Measurements from ENCODE around the gene TPCN1. TPM values are rescaled to one million over a fixed set of nuclear protein-coding genes. Genes with fewer than 3 reads are reported as not detected.

TPCN1 gene
- total RNA-seq, 1 experiment from 2014 or later, result 32.7 TPM

- H3K9me3 Mint-ChIP-seq, result no peaks in the 10 kb centered on the region
- H3K36me3 Mint-ChIP-seq, result peaks cover 15% of the 10 kb centered on the region
- DNase-seq (ENCODE audit: low spot score) (no peak), ATAC-seq (no peak)
- H3K27me3 Mint-ChIP-seq (ENCODE audit: low read depth), result peaks cover 18% of the 10 kb centered on the region
- CTCF ChIA-PET, result interaction anchor here (0.7 to 2.3 kb wide), 7 partner anchors 8 to 341 kb away, joined by 3 to 19 read pairs (median 3); no protein-coding TSS in a partner anchor
- no peak for TF ChIP-seq STAT6 (CRISPR knock-in tag; conservative IDR thresholded peaks at IDR 0.05; ENCODE audit: low read depth)
- TF ChIP-seq ZNF121 (CRISPR knock-in tag; IDR thresholded peaks at IDR 0.05), result 0 out of 2 replicates have a peak, but pooled peaks have one; percentile 15
- peaks cover 26% of the 10 kb centered on the region for H3K4me1 Mint-ChIP-seq
- H3K4me3 Mint-ChIP-seq, result peak overlapping the region; percentile 91
- no peak overlapping the region for H3K27ac Mint-ChIP-seq
- POLR2A ChIA-PET, result interaction anchor here (1.0 to 1.6 kb wide), 2 partner anchors 10 to 23 kb away, joined by 3 read pairs; no protein-coding TSS in a partner anchor
These were observed 112.9 kb downstream of the TPCN1 start for GRCh38 chr12:113333877-113334785.

DNA sequence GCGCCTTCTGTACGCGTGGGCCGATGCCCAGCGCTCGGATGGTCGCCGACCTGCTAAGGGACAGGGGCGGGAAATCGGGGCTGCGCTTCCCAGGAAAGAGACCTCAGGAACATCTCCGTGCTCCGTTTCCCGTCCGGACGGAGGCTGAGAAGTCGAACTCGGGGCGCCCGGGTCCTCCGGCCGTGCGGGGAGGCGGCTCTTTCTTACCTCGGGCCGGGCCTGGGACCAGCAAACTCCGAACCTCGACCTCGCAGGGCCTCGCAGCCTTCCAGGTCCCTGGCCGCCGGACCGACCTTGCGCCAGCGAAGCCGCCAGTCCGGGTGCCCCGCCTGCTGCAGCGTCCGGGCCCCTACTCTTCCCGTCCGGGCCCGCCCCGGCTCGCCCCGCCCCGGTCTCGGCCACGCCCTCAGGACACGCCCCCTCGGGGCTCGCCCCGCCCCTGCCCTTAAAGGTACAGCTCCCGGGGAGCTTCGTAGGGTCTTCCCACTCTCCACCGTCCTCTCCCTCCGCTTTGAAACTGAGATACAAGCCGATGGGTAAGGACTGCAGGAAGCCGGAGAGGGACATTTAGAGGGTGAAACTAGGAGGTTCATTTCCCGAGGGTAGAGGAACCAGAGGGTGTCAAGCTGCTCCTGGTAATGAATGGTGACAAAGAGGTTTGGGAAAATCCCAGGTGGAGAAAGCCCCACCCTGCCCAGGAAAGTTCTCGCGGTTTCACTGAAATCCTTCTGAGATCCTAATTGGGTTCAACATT, 113.7 kb downstream of the TPCN1 start, which contains the start of gene SLC8B1:
TSS of gene SLC8B1 (minus strand) at position 324 of the 754 bp plus-strand sequence. CDS start 2,231 bp downstream, outside the sequence.
- ATAC-seq (peak; percentile 96), DNase-seq (ENCODE audit: low spot score) (peak; percentile 92)
- Mint-ChIP-seq H3K27me3 (ENCODE audit: low read depth) (peaks cover 18% of the 10 kb centered on the region), H3K9me3 (no peaks in the 10 kb centered on the region), H3K4me3 (peak within 1 kb of the TSS; percentile 91), H3K4me1 (peaks cover 26% of the 10 kb centered on the region), H3K27ac (no peak within 1 kb of the TSS), H3K36me3 (peaks cover 15% of the 10 kb centered on the region)
- ChIA-PET POLR2A (interaction anchor here (0.6 to 1.6 kb wide), 5 partner anchors 9 to 114 kb away, joined by 3 to 5 read pairs (median 3); partner anchors contain the start of gene TPCN1), CTCF (interaction anchor here (0.6 to 1.5 kb wide), 8 partner anchors 8 to 715 kb away, joined by 3 to 19 read pairs (median 3); no protein-coding TSS in a partner anchor)
- TF ChIP-seq SP1 (CRISPR knock-in tag; conservative IDR thresholded peaks at IDR 0.05) (peak; percentile 96), ETV6 (CRISPR knock-in tag; IDR thresholded peaks at IDR 0.05) (0 out of 2 replicates have a peak, but pooled peaks have one; percentile 24), ARID4B (CRISPR knock-in tag; IDR thresholded peaks at IDR 0.05; ENCODE audit: borderline replicate concordance) (peak; percentile 57; the same call in 1 of the 2 replicates), CREM (CRISPR knock-in tag; IDR thresholded peaks at IDR 0.05) (0 out of 2 replicates have a peak, but pooled peaks have one; percentile 28), OVOL2 (CRISPR knock-in tag; IDR thresholded peaks at IDR 0.05; ENCODE audit: borderline replicate concordance) (no peak), ZBTB43 (CRISPR knock-in tag; IDR thresholded peaks at IDR 0.05) (peak; percentile 76), USF2 (CRISPR knock-in tag; IDR thresholded peaks at IDR 0.05) (0 out of 2 replicates have a peak, but pooled peaks have one; percentile 14), MYBL2 (CRISPR knock-in tag; IDR thresholded peaks at IDR 0.05) (peak; percentile 51; the same call in 1 of the 2 replicates)
- TF ChIP-seq, protein P1, sequence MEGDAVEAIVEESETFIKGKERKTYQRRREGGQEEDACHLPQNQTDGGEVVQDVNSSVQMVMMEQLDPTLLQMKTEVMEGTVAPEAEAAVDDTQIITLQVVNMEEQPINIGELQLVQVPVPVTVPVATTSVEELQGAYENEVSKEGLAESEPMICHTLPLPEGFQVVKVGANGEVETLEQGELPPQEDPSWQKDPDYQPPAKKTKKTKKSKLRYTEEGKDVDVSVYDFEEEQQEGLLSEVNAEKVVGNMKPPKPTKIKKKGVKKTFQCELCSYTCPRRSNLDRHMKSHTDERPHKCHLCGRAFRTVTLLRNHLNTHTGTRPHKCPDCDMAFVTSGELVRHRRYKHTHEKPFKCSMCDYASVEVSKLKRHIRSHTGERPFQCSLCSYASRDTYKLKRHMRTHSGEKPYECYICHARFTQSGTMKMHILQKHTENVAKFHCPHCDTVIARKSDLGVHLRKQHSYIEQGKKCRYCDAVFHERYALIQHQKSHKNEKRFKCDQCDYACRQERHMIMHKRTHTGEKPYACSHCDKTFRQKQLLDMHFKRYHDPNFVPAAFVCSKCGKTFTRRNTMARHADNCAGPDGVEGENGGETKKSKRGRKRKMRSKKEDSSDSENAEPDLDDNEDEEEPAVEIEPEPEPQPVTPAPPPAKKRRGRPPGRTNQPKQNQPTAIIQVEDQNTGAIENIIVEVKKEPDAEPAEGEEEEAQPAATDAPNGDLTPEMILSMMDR (IDR thresholded peaks at IDR 0.05), result no peak
- TF ChIP-seq, protein P2, sequence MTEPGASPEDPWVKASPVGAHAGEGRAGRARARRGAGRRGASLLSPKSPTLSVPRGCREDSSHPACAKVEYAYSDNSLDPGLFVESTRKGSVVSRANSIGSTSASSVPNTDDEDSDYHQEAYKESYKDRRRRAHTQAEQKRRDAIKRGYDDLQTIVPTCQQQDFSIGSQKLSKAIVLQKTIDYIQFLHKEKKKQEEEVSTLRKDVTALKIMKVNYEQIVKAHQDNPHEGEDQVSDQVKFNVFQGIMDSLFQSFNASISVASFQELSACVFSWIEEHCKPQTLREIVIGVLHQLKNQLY (CRISPR knock-in tag; IDR thresholded peaks at IDR 0.05), result no peak
- TF ChIP-seq, protein P3, sequence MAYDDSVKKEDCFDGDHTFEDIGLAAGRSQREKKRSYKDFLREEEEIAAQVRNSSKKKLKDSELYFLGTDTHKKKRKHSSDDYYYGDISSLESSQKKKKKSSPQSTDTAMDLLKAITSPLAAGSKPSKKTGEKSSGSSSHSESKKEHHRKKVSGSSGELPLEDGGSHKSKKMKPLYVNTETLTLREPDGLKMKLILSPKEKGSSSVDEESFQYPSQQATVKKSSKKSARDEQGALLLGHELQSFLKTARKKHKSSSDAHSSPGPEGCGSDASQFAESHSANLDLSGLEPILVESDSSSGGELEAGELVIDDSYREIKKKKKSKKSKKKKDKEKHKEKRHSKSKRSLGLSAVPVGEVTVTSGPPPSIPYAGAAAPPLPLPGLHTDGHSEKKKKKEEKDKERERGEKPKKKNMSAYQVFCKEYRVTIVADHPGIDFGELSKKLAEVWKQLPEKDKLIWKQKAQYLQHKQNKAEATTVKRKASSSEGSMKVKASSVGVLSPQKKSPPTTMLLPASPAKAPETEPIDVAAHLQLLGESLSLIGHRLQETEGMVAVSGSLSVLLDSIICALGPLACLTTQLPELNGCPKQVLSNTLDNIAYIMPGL (CRISPR knock-in tag; IDR thresholded peaks at IDR 0.05), result peak; percentile 78; the same call in 1 of the 2 replicates
- TF ChIP-seq, protein P4, sequence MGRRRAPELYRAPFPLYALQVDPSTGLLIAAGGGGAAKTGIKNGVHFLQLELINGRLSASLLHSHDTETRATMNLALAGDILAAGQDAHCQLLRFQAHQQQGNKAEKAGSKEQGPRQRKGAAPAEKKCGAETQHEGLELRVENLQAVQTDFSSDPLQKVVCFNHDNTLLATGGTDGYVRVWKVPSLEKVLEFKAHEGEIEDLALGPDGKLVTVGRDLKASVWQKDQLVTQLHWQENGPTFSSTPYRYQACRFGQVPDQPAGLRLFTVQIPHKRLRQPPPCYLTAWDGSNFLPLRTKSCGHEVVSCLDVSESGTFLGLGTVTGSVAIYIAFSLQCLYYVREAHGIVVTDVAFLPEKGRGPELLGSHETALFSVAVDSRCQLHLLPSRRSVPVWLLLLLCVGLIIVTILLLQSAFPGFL (CRISPR knock-in tag; IDR thresholded peaks at IDR 0.05; ENCODE audit: borderline replicate concordance), result no peak
